ENCODE measurements around the gene CDH26. TPM values are rescaled to one million over a fixed set of nuclear protein-coding genes. Genes with fewer than 3 reads are reported as not detected.

Gene CDH26
- total and polyA plus RNA-seq, 4 experiments from 2014 or later, result 0.55 to 4.4 (median 4.1) TPM; not detected in 1

GRCh38 chr20:60000271-60001042 lies 42.2 kb downstream of the CDH26 start:
- no peak overlapping the region for H3K4me3 ChIP-seq (ENCODE audit: low read length in 2 of 2)
- H3K27ac ChIP-seq (ENCODE audit: low read depth, low read length), result no peak overlapping the region
- Mint-ChIP-seq H3K27me3 (no peaks in the 10 kb centered on the region), H3K9me3 (no peaks in the 10 kb centered on the region), H3K27ac (no peak overlapping the region), H3K4me3 (no peak overlapping the region), H3K4me1 (no peaks in the 10 kb centered on the region), H3K36me3 (peaks cover 0 to 36% of the 10 kb centered on the region in 2 donors)
- H3K9me3 ChIP-seq (ENCODE audit: control insufficient read depth in 1 of 2, low read length in 2 of 2), result no peaks in the 10 kb centered on the region
- no peak for DNase-seq
- ChIA-PET POLR2A (ENCODE audit: partially characterized antibody) (no interaction called here), CTCF (ENCODE audit: partially characterized antibody) (no interaction called here)
- H3K27me3 ChIP-seq (ENCODE audit: insufficient read depth, low read length), result no peaks in the 10 kb centered on the region
- H3K36me3 ChIP-seq (ENCODE audit: insufficient read depth, low read length), result no peaks in the 10 kb centered on the region
- H3K4me1 ChIP-seq (ENCODE audit: insufficient read depth, low read length), result no peaks in the 10 kb centered on the region
- intact Hi-C loops (cut with micrococcal nuclease), result no loop called here

DNA sequence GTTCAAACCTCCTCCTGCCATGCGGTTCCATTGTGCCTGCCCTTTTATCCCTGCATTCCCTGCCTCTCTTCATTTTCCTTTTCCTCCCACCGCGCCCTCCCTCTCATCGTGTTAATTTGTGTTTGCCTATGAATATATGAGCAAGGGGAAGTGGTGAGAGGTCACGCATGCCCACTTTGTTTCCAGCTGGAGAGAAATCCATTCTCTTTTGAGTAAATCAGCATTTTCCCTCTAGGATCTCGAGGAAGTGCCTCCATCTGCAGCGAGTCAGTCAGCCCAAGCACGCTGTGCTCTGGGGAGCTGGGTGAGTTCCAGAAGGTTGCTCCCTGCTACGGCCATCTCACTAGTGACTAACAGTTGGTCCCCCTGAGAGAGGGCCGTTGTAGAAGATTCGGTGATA lies 42.9 kb downstream of the CDH26 start:
- Histone ChIP-seq H3K9me3 (ENCODE audit: control insufficient read depth in 1 of 2, low read length in 2 of 2) (no peaks in the 10 kb centered on the region), H3K27ac (ENCODE audit: low read depth, low read length) (no peak overlapping the region), H3K4me3 (ENCODE audit: low read length in 2 of 2) (no peak overlapping the region), H3K36me3 (ENCODE audit: insufficient read depth, low read length) (no peaks in the 10 kb centered on the region), H3K27me3 (ENCODE audit: insufficient read depth, low read length) (no peaks in the 10 kb centered on the region), H3K4me1 (ENCODE audit: insufficient read depth, low read length) (no peaks in the 10 kb centered on the region)
- Mint-ChIP-seq H3K27ac (no peak overlapping the region), H3K36me3 (peaks cover 0 to 40% of the 10 kb centered on the region in 2 donors), H3K4me3 (no peak overlapping the region), H3K4me1 (no peaks in the 10 kb centered on the region), H3K27me3 (no peaks in the 10 kb centered on the region), H3K9me3 (no peaks in the 10 kb centered on the region)
- ChIA-PET POLR2A (ENCODE audit: partially characterized antibody) (no interaction called here), CTCF (ENCODE audit: partially characterized antibody) (no interaction called here)
- intact Hi-C loops (cut with micrococcal nuclease), result no loop called here
- DNase-seq, result no peak

DNA sequence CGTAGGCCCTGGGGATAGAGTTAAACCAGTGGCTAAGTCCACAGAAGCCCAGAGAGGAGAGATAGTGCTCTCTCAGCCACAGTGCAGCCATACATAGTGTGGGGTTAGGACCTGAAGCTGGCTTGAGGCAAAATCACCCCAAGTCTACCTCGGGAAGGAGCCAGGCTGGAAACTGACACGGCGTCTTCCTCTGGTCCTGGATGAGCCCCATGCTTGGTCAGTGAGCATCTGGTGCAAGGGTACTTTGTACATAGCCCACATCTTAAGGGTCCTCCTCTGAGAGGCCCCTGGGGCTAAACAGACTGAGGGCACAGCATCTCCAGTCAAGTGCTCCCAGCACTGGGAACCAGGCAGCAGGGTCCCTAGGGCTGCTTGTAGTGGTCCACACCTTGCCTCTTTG lies 45.6 kb downstream of the CDH26 start:
- Histone ChIP-seq H3K36me3 (ENCODE audit: insufficient read depth, low read length) (no peaks in the 10 kb centered on the region), H3K27ac (ENCODE audit: low read depth, low read length) (no peak overlapping the region), H3K27me3 (ENCODE audit: insufficient read depth, low read length) (no peaks in the 10 kb centered on the region), H3K4me1 (ENCODE audit: insufficient read depth, low read length) (no peaks in the 10 kb centered on the region), H3K4me3 (ENCODE audit: low read length in 2 of 2) (no peak overlapping the region), H3K9me3 (ENCODE audit: control insufficient read depth in 1 of 2, low read length in 2 of 2) (no peaks in the 10 kb centered on the region)
- H3K9me3 Mint-ChIP-seq, result no peaks in the 10 kb centered on the region
- H3K36me3 Mint-ChIP-seq, result peaks cover 0 to 21% of the 10 kb centered on the region in 2 donors
- DNase-seq, result no peak
- CTCF ChIA-PET (ENCODE audit: partially characterized antibody), result no interaction called here
- no peaks in the 10 kb centered on the region for H3K27me3 Mint-ChIP-seq
- POLR2A ChIA-PET (ENCODE audit: partially characterized antibody), result no interaction called here
- H3K27ac Mint-ChIP-seq, result no peak overlapping the region
- intact Hi-C loops (cut with micrococcal nuclease), result no loop called here
- H3K4me3 Mint-ChIP-seq, result no peak overlapping the region
- H3K4me1 Mint-ChIP-seq, result peaks cover 0 to 2% (median 0%) of the 10 kb centered on the region in 4 donors

GRCh38 chr20:60006261-60006660 lies 48.0 kb downstream of the CDH26 start:
- Mint-ChIP-seq H3K27ac (no peak overlapping the region), H3K36me3 (peaks cover 0 to 9% of the 10 kb centered on the region in 2 donors), H3K4me1 (peaks cover 4 to 17% (median 8%) of the 10 kb centered on the region in 4 donors), H3K4me3 (no peak overlapping the region), H3K27me3 (no peaks in the 10 kb centered on the region), H3K9me3 (peaks cover 0 to 3% (median 0%) of the 10 kb centered on the region in 8 donors)
- intact Hi-C loops (cut with micrococcal nuclease), result no loop called here
- no peak overlapping the region for H3K4me3 ChIP-seq (ENCODE audit: low read length in 2 of 2)
- ChIA-PET CTCF (ENCODE audit: partially characterized antibody) (no interaction called here), POLR2A (ENCODE audit: partially characterized antibody) (no interaction called here)
- DNase-seq, result no peak
- H3K4me1 ChIP-seq (ENCODE audit: insufficient read depth, low read length), result peaks cover under 1% of the 10 kb centered on the region
- no peaks in the 10 kb centered on the region for H3K27me3 ChIP-seq (ENCODE audit: insufficient read depth, low read length)
- no peaks in the 10 kb centered on the region for H3K9me3 ChIP-seq (ENCODE audit: control insufficient read depth in 1 of 2, low read length in 2 of 2)
- H3K27ac ChIP-seq (ENCODE audit: low read depth, low read length), result no peak overlapping the region
- no peaks in the 10 kb centered on the region for H3K36me3 ChIP-seq (ENCODE audit: insufficient read depth, low read length)

- peaks cover 0 to 9% of the 10 kb centered on the region in 2 donors for H3K36me3 Mint-ChIP-seq
- no peak overlapping the region for H3K27ac ChIP-seq (ENCODE audit: low read depth, low read length)
- H3K4me1 ChIP-seq (ENCODE audit: insufficient read depth, low read length), result peaks cover 12% of the 10 kb centered on the region
- no peaks in the 10 kb centered on the region for H3K36me3 ChIP-seq (ENCODE audit: insufficient read depth, low read length)
- peaks cover 11 to 28% (median 19%) of the 10 kb centered on the region in 4 donors for H3K4me1 Mint-ChIP-seq
- H3K4me3 Mint-ChIP-seq, result no peak overlapping the region
- ChIA-PET CTCF (ENCODE audit: partially characterized antibody) (no interaction called here), POLR2A (ENCODE audit: partially characterized antibody) (no interaction called here)
- intact Hi-C loops (cut with micrococcal nuclease), result no loop called here
- H3K27me3 ChIP-seq (ENCODE audit: insufficient read depth, low read length), result no peaks in the 10 kb centered on the region
- H3K27me3 Mint-ChIP-seq, result peaks cover 0 to 2% of the 10 kb centered on the region in 2 donors
- peaks cover 0 to 3% (median 0%) of the 10 kb centered on the region in 8 donors for H3K9me3 Mint-ChIP-seq
- no peak for DNase-seq
- peak overlapping the region in 1 of 7 donors; percentile 60 for H3K27ac Mint-ChIP-seq
- no peak overlapping the region for H3K4me3 ChIP-seq (ENCODE audit: low read length in 2 of 2)
- no peaks in the 10 kb centered on the region for H3K9me3 ChIP-seq (ENCODE audit: control insufficient read depth in 1 of 2, low read length in 2 of 2)
Measured at GRCh38 chr20:60007464-60007863, 49.2 kb downstream of the CDH26 start.

GRCh38 chr20:60008130-60008808 lies 50.0 kb downstream of the CDH26 start:
- peaks cover 11 to 28% (median 21%) of the 10 kb centered on the region in 4 donors for H3K4me1 Mint-ChIP-seq
- Histone ChIP-seq H3K4me1 (ENCODE audit: insufficient read depth, low read length) (peaks cover 12% of the 10 kb centered on the region), H3K27ac (ENCODE audit: low read depth, low read length) (no peak overlapping the region), H3K36me3 (ENCODE audit: insufficient read depth, low read length) (no peaks in the 10 kb centered on the region), H3K27me3 (ENCODE audit: insufficient read depth, low read length) (no peaks in the 10 kb centered on the region), H3K9me3 (ENCODE audit: control insufficient read depth in 1 of 2, low read length in 2 of 2) (no peaks in the 10 kb centered on the region), H3K4me3 (ENCODE audit: low read length in 2 of 2) (no peak overlapping the region)
- peaks cover 0 to 5% of the 10 kb centered on the region in 2 donors for H3K36me3 Mint-ChIP-seq
- DNase-seq, result no peak
- peaks cover 0 to 2% of the 10 kb centered on the region in 2 donors for H3K27me3 Mint-ChIP-seq
- POLR2A ChIA-PET (ENCODE audit: partially characterized antibody), result no interaction called here
- no peak overlapping the region for H3K4me3 Mint-ChIP-seq
- no peak overlapping the region for H3K27ac Mint-ChIP-seq
- CTCF ChIA-PET (ENCODE audit: partially characterized antibody), result no interaction called here
- intact Hi-C loops (cut with micrococcal nuclease), result no loop called here
- H3K9me3 Mint-ChIP-seq, result peaks cover 0 to 3% (median 0%) of the 10 kb centered on the region in 8 donors

DNA sequence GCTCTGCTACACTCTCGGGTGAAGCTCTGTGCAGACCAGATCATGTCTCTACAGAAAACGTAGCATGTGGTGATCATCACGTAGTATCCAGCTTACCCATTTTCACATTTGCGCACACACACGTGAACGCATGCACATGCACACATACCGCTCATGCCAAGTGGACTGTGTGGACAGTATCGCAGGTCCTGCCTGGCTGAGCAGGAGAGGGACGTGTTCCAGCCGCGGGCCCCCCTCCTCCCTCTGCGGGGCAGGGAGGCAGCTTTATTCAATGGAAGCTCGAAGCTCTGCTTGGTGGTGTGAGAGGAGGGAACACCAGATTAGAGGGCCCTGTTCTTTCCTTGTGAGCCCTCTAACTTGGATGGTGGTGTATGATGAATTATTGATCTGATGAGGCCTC lies 51.1 kb downstream of the CDH26 start:
- peaks cover 11 to 28% (median 21%) of the 10 kb centered on the region in 4 donors for H3K4me1 Mint-ChIP-seq
- no peaks in the 10 kb centered on the region for H3K36me3 ChIP-seq (ENCODE audit: insufficient read depth, low read length)
- no peaks in the 10 kb centered on the region for H3K27me3 ChIP-seq (ENCODE audit: insufficient read depth, low read length)
- H3K4me3 ChIP-seq (ENCODE audit: low read length in 2 of 2), result no peak overlapping the region
- CTCF ChIA-PET (ENCODE audit: partially characterized antibody), result interaction anchor here (1.5 kb wide), 1 partner anchor 11 kb away, joined by 5 read pairs; no protein-coding TSS in a partner anchor
- no peak overlapping the region for H3K27ac ChIP-seq (ENCODE audit: low read depth, low read length)
- peaks cover 0 to 5% of the 10 kb centered on the region in 2 donors for H3K36me3 Mint-ChIP-seq
- no peak overlapping the region for H3K4me3 Mint-ChIP-seq
- peaks cover 0 to 2% of the 10 kb centered on the region in 2 donors for H3K27me3 Mint-ChIP-seq
- no peak for DNase-seq
- peaks cover 0 to 3% (median 0%) of the 10 kb centered on the region in 8 donors for H3K9me3 Mint-ChIP-seq
- H3K27ac Mint-ChIP-seq, result no peak overlapping the region
- H3K4me1 ChIP-seq (ENCODE audit: insufficient read depth, low read length), result peaks cover 12% of the 10 kb centered on the region
- no peaks in the 10 kb centered on the region for H3K9me3 ChIP-seq (ENCODE audit: control insufficient read depth in 1 of 2, low read length in 2 of 2)
- POLR2A ChIA-PET (ENCODE audit: partially characterized antibody), result no interaction called here
- intact Hi-C loops (cut with micrococcal nuclease), result no loop called here

All from CD4-positive, alpha-beta memory T cell (primary cell).